GM18499 (cell line): ENCODE results near the gene FAU.

Experiments used
- ATAC-seq: cut with Tn5 transposase; IDR thresholded peaks from one replicate; pipeline ENCODE4 v1.9.1; 2021; ENCODE audit warnings: moderate number of reproducible peaks; ENCODE audit not compliant: insufficient read depth, unreplicated experiment

Gene FAU

DNA sequence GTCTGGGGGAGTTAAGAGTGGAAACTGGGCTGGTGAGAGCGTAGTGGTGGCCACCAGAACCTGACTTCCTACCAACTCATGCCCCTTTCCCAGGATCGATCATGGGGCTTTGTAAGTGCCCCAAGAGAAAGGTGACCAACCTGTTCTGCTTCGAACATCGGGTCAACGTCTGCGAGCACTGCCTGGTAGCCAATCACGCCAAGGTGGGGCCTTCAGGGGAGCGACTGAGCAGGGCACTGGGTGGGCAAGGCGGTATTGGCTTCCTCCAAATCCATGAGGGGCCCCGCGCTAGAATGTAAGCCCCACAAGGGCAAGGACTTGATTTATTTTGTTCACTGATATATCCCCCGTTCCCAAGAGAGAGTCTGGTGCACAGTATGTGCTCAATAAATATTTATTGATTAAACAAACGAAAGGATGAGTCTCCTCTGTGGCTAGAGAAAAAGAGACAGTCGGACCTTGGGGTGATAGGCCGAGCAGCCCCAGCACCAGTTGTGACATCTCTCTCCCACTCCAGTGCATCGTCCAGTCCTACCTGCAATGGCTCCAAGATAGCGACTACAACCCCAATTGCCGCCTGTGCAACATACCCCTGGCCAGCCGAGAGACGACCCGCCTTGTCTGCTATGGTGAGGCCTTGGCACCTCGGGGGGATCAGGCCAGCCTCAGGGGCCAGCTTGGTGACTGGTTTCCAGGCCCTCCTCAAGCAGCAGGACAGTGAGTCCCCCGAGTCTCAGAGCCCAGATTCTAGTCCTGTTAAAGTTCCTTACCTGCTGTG lies 37.1 kb downstream of the FAU start:
- no peak for ATAC-seq

DNA sequence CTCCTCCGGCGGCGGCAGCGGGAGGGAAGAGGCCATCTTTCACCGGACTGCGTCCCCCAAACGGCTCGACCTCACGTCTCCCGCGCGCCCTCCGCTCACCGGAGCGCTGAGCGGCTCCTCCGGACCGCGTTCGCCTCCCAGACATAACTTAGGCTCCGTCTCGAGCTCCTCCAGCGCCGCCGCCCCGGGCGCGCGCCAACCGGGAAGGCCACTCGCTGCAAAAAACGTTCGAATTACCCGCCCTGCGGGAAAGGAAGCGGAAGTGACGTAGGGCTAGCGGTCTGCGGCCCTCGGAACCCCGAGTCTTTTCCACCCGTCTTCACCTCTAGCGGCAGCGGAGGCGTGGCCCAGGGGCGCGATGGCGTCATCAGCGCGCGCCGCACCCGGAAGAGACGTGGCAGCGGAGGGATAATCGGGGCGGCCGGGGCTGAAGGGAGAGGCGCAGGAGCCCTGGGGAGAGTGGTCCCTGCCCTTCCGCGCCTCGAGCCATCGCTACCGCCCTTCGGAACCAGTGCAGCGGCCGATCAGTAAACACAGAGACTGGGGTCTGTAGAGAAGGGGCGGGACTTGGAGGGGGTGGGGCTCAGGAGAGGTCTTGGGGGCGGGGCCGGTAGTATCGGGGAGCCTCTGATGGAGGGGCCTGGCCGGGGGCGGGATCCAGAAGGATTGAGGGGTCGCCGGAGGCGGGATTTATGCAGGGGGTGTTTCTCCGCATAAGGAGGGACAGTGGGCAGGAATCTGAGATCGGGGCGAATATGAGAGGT lies 37.9 kb downstream of the FAU start, which contains the start of the genes CDCA5 and ZFPL1:
Gene CDCA5 (minus strand): TSS at position 207 of the 764 bp plus-strand sequence. CDS start 62 bp downstream, at position 145.
Gene ZFPL1 (plus strand): TSS at position 389 of the 764 bp plus-strand sequence. CDS start 477 bp downstream, outside the sequence.
- peak; percentile 57 for ATAC-seq

GRCh38 chr11:65083134-65083833 lies 38.6 kb downstream of the FAU start:
- peak; percentile 9 for ATAC-seq

DNA sequence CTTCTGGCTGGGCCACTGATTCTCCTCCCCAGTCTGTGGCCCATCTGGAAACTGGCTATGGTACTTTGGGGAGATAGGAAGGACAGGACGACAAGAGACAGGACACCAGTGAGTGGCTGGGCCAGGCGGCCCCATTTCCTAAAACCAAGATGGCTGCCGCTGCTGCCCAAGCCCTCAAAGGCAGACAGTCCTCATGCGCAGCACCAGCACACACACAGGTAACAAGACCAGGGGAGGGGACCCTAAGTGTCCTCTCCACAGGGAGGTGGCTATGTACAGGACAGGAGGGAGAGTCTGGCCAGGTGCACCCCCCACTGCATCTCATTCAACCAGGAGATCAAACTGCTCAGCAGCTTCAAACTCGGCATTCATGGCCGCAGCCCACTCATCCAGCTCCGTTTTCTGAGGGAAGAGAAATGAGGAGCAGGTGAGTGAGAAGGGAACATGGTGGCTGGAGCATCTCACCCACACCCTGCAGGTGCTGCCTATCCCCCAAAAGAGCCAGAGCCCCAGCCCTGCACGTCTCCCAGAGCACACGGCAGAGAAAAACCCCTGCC lies 43.1 kb downstream of the FAU start:
- ATAC-seq = no peak

DNA sequence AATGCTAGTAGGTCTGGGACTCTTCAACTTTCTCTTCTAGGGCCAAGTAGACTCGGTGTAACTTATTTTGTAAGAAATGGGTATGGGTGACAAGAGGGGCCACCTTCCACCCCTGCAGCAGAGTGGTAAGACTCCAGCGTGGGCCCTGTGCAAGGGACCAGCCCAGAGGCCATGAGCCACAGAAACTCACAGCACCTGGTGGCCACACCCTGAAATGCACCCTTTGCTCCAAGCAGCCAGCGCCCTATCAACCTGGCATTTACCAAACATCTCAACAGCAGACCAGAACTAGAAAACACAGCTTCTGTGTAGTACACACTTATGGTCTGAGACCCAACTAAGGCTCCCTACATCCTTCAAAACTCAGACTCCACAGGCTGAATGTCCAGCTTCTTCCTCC lies 43.8 kb downstream of the FAU start:
- no peak for ATAC-seq

DNA sequence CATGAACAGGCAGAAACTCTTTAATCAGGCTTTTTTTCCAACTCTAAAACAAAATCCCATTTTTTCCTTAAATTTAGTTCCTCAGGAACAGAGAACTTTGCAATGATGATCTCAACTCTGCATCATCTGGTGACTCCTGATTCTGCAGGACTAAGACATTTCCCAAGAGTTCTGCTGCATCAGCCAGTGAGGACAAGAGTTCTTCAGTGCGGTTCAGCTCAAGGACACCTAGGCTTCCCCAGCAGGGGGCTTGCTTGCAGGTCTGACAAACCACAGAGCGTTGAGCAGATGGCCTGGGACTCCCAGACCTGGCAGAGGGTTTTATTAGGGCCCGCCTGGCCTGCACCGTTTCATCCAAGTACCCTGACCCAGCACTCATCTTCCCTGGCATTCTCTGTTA lies 44.5 kb downstream of the FAU start:
- no peak for ATAC-seq

DNA sequence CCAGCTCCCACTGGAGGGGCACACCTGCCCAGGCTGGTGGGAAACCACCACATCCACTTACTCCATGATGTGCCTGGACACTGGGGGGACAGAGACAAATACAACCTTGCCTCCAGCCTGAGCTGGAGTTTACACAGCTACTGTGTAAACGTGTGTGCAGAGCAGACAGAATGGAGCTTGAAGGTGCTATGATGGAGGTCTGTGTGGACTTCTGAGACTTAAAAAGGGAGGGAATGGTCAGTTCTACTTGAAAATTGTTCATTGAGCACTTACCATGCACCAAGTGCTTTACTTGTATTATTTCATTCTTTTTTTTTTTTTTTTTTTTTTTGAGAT lies 49.3 kb downstream of the FAU start:
- ATAC-seq = no peak

DNA sequence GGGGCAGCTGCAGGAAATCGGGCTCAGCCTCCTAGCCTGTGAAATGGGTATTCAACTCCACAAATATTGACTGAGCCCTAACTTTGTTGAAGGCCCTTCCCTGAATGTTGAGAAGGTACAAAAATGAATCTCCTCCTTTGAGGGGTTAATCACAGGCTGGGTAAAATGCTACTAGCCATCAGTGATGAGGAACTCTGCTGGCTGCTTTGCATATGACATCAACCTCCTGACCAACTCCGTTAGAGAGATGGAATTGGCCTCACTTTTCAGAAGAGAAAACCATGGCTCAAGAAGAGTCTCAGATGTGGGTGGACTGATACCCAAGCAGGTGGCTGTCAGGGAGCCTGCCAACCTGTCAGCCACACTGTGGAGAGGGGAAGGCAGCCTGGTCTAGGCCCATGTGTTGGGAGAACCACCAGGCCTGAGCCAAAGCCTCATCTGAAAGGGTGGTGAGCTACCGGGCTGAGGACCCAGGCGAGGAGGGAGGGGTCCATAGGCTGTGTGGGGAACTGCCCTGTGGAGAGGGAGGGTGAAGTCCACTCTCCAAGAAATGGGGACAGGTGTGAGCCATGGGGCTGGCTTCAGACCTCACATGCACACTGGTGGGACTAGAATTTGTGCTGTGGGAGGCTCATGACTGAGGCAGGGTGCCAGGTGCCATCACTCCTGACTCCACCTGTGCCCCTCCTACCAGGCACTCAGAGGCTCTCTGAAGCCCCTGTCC lies 49.9 kb downstream of the FAU start:
- ATAC-seq = no peak
